ENCODE measurements around the gene CSN2. TPM values are rescaled to one million over a fixed set of nuclear protein-coding genes. Genes with fewer than 3 reads are reported as not detected.

Gene CSN2
- total and polyA plus RNA-seq, 9 of the 15 experiments (the other 6 are each of a cell fraction or from before 2014, with no cell fraction given), result not detected

GRCh38 chr4:69907151-69907550, 58.4 kb downstream of the CSN2 start:
- no peaks in the 10 kb centered on the region for H3K4me1 ChIP-seq (replicated peaks in 1 of 2; ENCODE audit: control insufficient read depth in 2 of 2, insufficient read depth in 2 of 2, low read length in 2 of 2)
- no peak for FAIRE-seq
- no TSS peak for BruUV-seq (replicated peaks)
- POLR2A ChIA-PET, result no interaction called here
- H3K4me3 ChIP-seq, result no peak overlapping the region
- H3K9me3 ChIP-seq (replicated peaks; ENCODE audit: control insufficient read depth, insufficient read depth, low read depth, low read length), result no peaks in the 10 kb centered on the region
- CTCF ChIA-PET (ENCODE audit: low intra/inter-chr PET ratio), result no interaction called here
- no peak for ATAC-seq
- no peaks in the 10 kb centered on the region for H3K9me1 ChIP-seq (ENCODE audit: control insufficient read depth, insufficient read depth, low read length)
- no peak overlapping the region for H2AFZ ChIP-seq (ENCODE audit: low read depth, low read length)
- H3K36me3 ChIP-seq (ENCODE audit: control insufficient read depth, insufficient read depth, low read length), result no peaks in the 10 kb centered on the region
- no peak overlapping the region for H3K9ac ChIP-seq (ENCODE audit: insufficient read depth in 1 of 2, low read depth in 2 of 2, low read length in 2 of 2)
- no peaks in the 10 kb centered on the region for H3K27me3 ChIP-seq (ENCODE audit: control insufficient read depth in 2 of 2, insufficient read depth in 2 of 2, low read length in 2 of 2)
- intact Hi-C loops (cut with micrococcal nuclease), result no loop called here
- H4K20me1 ChIP-seq (replicated peaks; ENCODE audit: control insufficient read depth, insufficient read depth, low read length), result no peaks in the 10 kb centered on the region
- WGBS (ENCODE audit: insufficient coverage, low coverage, missing lambda C conversion rate), result 0% methylated on average over 1 of the region's 1 CpG
- H3K27ac ChIP-seq (ENCODE audit: extremely low read depth, low read depth, low read length), result no peak overlapping the region
- no peaks in the 10 kb centered on the region for H3K79me2 ChIP-seq (ENCODE audit: control insufficient read depth, insufficient read depth, low read length)
- H3K4me2 ChIP-seq (ENCODE audit: insufficient read depth, low read length), result no peak overlapping the region
- TF ChIP-seq ZNF551 (CRISPR knock-in tag; IDR thresholded peaks at IDR 0.05) (no peak), NFATC3 (IDR thresholded peaks at IDR 0.05) (no peak), CCAR2 (IDR thresholded peaks at IDR 0.05; ENCODE audit: low read depth, low read length) (no peak), CHD2 (IDR thresholded peaks at IDR 0.05; ENCODE audit: low read depth, low read length) (no peak)
- in situ Hi-C loops (cut with MboI), result no loop called here
- no peak for DNase-seq (ENCODE audit: extremely low read depth in 1 of 4, low spot score in 3 of 4)

Other genes with a start within 250 kb of the CSN2 start
Only the 7 nearest of the 8 such genes appear.
- not detected in 2 replicates for gene SULT1B1, start 205.1 kb downstream of the CSN2 start, total RNA-seq (2014; rRNA removed)
- under 0.01 TPM in 1 of 2 replicates, not detected in the other for gene SULT1B1, start 205.1 kb downstream of the CSN2 start, total RNA-seq (2014; rRNA removed; fragmentation: Illumina TruSeq; extraction: Trizol)
- gene SULT1B1, start 205.1 kb downstream of the CSN2 start, total RNA-seq (2015; rRNA removed; fragmentation: Illumina TruSeq; extraction: Trizol), result not detected in 2 replicates
- gene SULT1B1, start 205.1 kb downstream of the CSN2 start, total RNA-seq (2021), result 0.04 TPM in 1 of 2 replicates, not detected in the other
- gene SULT1B1, start 205.1 kb downstream of the CSN2 start, polyA plus RNA-seq (2011; rRNA removed), result 0.01 TPM in 1 of 2 replicates, not detected in the other
- not detected in 2 replicates for gene SULT1B1, start 205.1 kb downstream of the CSN2 start, polyA plus RNA-seq (2014; fragmentation: Illumina TruSeq; extraction: Trizol)
- not detected for gene SULT1B1, start 205.1 kb downstream of the CSN2 start, polyA plus RNA-seq (2014; fragmentation: Nextera tagmentation; extraction: Ambion mirVana)
- not detected in 2 replicates for gene SULT1B1, start 205.1 kb downstream of the CSN2 start, polyA plus RNA-seq (2014; rRNA removed)
- gene SULT1E1, start 105.6 kb downstream of the CSN2 start, total RNA-seq (2014; rRNA removed), result not detected in 2 replicates
- gene SULT1E1, start 105.6 kb downstream of the CSN2 start, total RNA-seq (2014; rRNA removed; fragmentation: Illumina TruSeq; extraction: Trizol), result not detected in 2 replicates
- not detected in 2 replicates for gene SULT1E1, start 105.6 kb downstream of the CSN2 start, total RNA-seq (2015; rRNA removed; fragmentation: Illumina TruSeq; extraction: Trizol)
- gene SULT1E1, start 105.6 kb downstream of the CSN2 start, total RNA-seq (2021), result not detected in 2 replicates
- not detected in 2 replicates for gene SULT1E1, start 105.6 kb downstream of the CSN2 start, polyA plus RNA-seq (2011; rRNA removed)
- gene SULT1E1, start 105.6 kb downstream of the CSN2 start, polyA plus RNA-seq (2014; fragmentation: Illumina TruSeq; extraction: Trizol), result not detected in 2 replicates
- gene SULT1E1, start 105.6 kb downstream of the CSN2 start, polyA plus RNA-seq (2014; fragmentation: Nextera tagmentation; extraction: Ambion mirVana), result not detected
- not detected in 2 replicates for gene SULT1E1, start 105.6 kb downstream of the CSN2 start, polyA plus RNA-seq (2014; rRNA removed)
- gene CSN1S1, start 34.7 kb downstream of the CSN2 start, total RNA-seq (2014; rRNA removed), result not detected in 2 replicates
- not detected in 2 replicates for gene CSN1S1, start 34.7 kb downstream of the CSN2 start, total RNA-seq (2014; rRNA removed; fragmentation: Illumina TruSeq; extraction: Trizol)
- gene CSN1S1, start 34.7 kb downstream of the CSN2 start, total RNA-seq (2015; rRNA removed; fragmentation: Illumina TruSeq; extraction: Trizol), result not detected in 2 replicates
- gene CSN1S1, start 34.7 kb downstream of the CSN2 start, total RNA-seq (2021), result not detected in 2 replicates
- not detected in 2 replicates for gene CSN1S1, start 34.7 kb downstream of the CSN2 start, polyA plus RNA-seq (2011; rRNA removed)
- gene CSN1S1, start 34.7 kb downstream of the CSN2 start, polyA plus RNA-seq (2014; fragmentation: Illumina TruSeq; extraction: Trizol), result not detected in 2 replicates
- gene CSN1S1, start 34.7 kb downstream of the CSN2 start, polyA plus RNA-seq (2014; fragmentation: Nextera tagmentation; extraction: Ambion mirVana), result not detected
- not detected in 2 replicates for gene CSN1S1, start 34.7 kb downstream of the CSN2 start, polyA plus RNA-seq (2014; rRNA removed)
- gene STATH, start 30.2 kb upstream of the CSN2 start, total RNA-seq (2014; rRNA removed), result not detected in 2 replicates
- not detected in 2 replicates for gene STATH, start 30.2 kb upstream of the CSN2 start, total RNA-seq (2014; rRNA removed; fragmentation: Illumina TruSeq; extraction: Trizol)
- gene STATH, start 30.2 kb upstream of the CSN2 start, total RNA-seq (2015; rRNA removed; fragmentation: Illumina TruSeq; extraction: Trizol), result not detected in 2 replicates
- gene STATH, start 30.2 kb upstream of the CSN2 start, total RNA-seq (2021), result not detected in 2 replicates
- gene STATH, start 30.2 kb upstream of the CSN2 start, polyA plus RNA-seq (2011; rRNA removed), result not detected in 2 replicates
- gene STATH, start 30.2 kb upstream of the CSN2 start, polyA plus RNA-seq (2014; fragmentation: Illumina TruSeq; extraction: Trizol), result not detected in 2 replicates
- not detected for gene STATH, start 30.2 kb upstream of the CSN2 start, polyA plus RNA-seq (2014; fragmentation: Nextera tagmentation; extraction: Ambion mirVana)
- not detected in 2 replicates for gene STATH, start 30.2 kb upstream of the CSN2 start, polyA plus RNA-seq (2014; rRNA removed)
- not detected in 2 replicates for gene HTN3, start 62.7 kb upstream of the CSN2 start, total RNA-seq (2014; rRNA removed)
- not detected in 2 replicates for gene HTN3, start 62.7 kb upstream of the CSN2 start, total RNA-seq (2014; rRNA removed; fragmentation: Illumina TruSeq; extraction: Trizol)
- gene HTN3, start 62.7 kb upstream of the CSN2 start, total RNA-seq (2015; rRNA removed; fragmentation: Illumina TruSeq; extraction: Trizol), result not detected in 2 replicates
- gene HTN3, start 62.7 kb upstream of the CSN2 start, total RNA-seq (2021), result not detected in 2 replicates
- gene HTN3, start 62.7 kb upstream of the CSN2 start, polyA plus RNA-seq (2011; rRNA removed), result not detected in 2 replicates
- not detected in 2 replicates for gene HTN3, start 62.7 kb upstream of the CSN2 start, polyA plus RNA-seq (2014; fragmentation: Illumina TruSeq; extraction: Trizol)
- not detected for gene HTN3, start 62.7 kb upstream of the CSN2 start, polyA plus RNA-seq (2014; fragmentation: Nextera tagmentation; extraction: Ambion mirVana)
- not detected in 2 replicates for gene HTN3, start 62.7 kb upstream of the CSN2 start, polyA plus RNA-seq (2014; rRNA removed)
- not detected in 2 replicates for gene HTN1, start 84.7 kb upstream of the CSN2 start, total RNA-seq (2014; rRNA removed)
- not detected in 2 replicates for gene HTN1, start 84.7 kb upstream of the CSN2 start, total RNA-seq (2014; rRNA removed; fragmentation: Illumina TruSeq; extraction: Trizol)
- not detected in 2 replicates for gene HTN1, start 84.7 kb upstream of the CSN2 start, total RNA-seq (2015; rRNA removed; fragmentation: Illumina TruSeq; extraction: Trizol)
- gene HTN1, start 84.7 kb upstream of the CSN2 start, total RNA-seq (2021), result not detected in 2 replicates
- not detected in 2 replicates for gene HTN1, start 84.7 kb upstream of the CSN2 start, polyA plus RNA-seq (2011; rRNA removed)
- gene HTN1, start 84.7 kb upstream of the CSN2 start, polyA plus RNA-seq (2014; fragmentation: Illumina TruSeq; extraction: Trizol), result not detected in 2 replicates
- gene HTN1, start 84.7 kb upstream of the CSN2 start, polyA plus RNA-seq (2014; fragmentation: Nextera tagmentation; extraction: Ambion mirVana), result not detected
- not detected in 2 replicates for gene HTN1, start 84.7 kb upstream of the CSN2 start, polyA plus RNA-seq (2014; rRNA removed)
- not detected in 2 replicates for gene PRR27, start 188.5 kb upstream of the CSN2 start, total RNA-seq (2014; rRNA removed)
- not detected in 2 replicates for gene PRR27, start 188.5 kb upstream of the CSN2 start, total RNA-seq (2014; rRNA removed; fragmentation: Illumina TruSeq; extraction: Trizol)
- gene PRR27, start 188.5 kb upstream of the CSN2 start, total RNA-seq (2015; rRNA removed; fragmentation: Illumina TruSeq; extraction: Trizol), result not detected in 2 replicates
- gene PRR27, start 188.5 kb upstream of the CSN2 start, total RNA-seq (2021), result not detected in 2 replicates
- gene PRR27, start 188.5 kb upstream of the CSN2 start, polyA plus RNA-seq (2011; rRNA removed), result not detected in 2 replicates
- gene PRR27, start 188.5 kb upstream of the CSN2 start, polyA plus RNA-seq (2014; fragmentation: Illumina TruSeq; extraction: Trizol), result not detected in 2 replicates
- gene PRR27, start 188.5 kb upstream of the CSN2 start, polyA plus RNA-seq (2014; fragmentation: Nextera tagmentation; extraction: Ambion mirVana), result not detected
- gene PRR27, start 188.5 kb upstream of the CSN2 start, polyA plus RNA-seq (2014; rRNA removed), result not detected in 2 replicates